Upper lobe of left lung (tissue), 6 donors: ENCODE measurements around the gene RAI14. TPM values are rescaled to one million over a fixed set of nuclear protein-coding genes. Genes with fewer than 3 reads are reported as not detected.

Experiments
- ATAC-seq, 2 donors: fragments of 200-7000 bp; cut with Tn5 transposase; one replicate each; pipeline ENCODE4 v1.9.1; 2022; ENCODE audit warnings: mild to moderate bottlenecking in 2 of 2, moderate library complexity in 2 of 2; ENCODE audit not compliant: low FRiP score in 2 of 2
- DNase-seq, 2 donors: peaks; one replicate each; pipeline ENCODE4 v3.0.0-alpha.2; 2019 to 2020
- H3K27ac ChIP-seq, 4 donors: fragments of 200-600 bp; sonication (generic); one replicate each; pipeline ENCODE4 v1.5.1; 2016 to 2019
- H3K27me3 ChIP-seq, 4 donors: fragments of 200-600 bp; sonication (generic); one replicate each; pipeline ENCODE4 v1.5.1; 2017 to 2019
- H3K36me3 ChIP-seq, 4 donors: fragments of 200-600 bp; sonication (generic); one replicate each; pipeline ENCODE4 v1.5.1; 2016 to 2019
- H3K4me1 ChIP-seq, 4 donors: fragments of 200-600 bp; sonication (generic); one replicate each; pipeline ENCODE4 v1.5.1; 2018 to 2019
- H3K4me3 ChIP-seq, 4 donors: fragments of 200-600 bp; sonication (generic); one replicate each; pipeline ENCODE4 v1.5.1; 2017 to 2019; ENCODE audit warnings: mild to moderate bottlenecking in 2 of 4, moderate library complexity in 1 of 4
- H3K9me3 ChIP-seq, 4 donors: fragments of 200-600 bp; sonication (generic); one replicate each; pipeline ENCODE4 v1.5.1; 2018 to 2019
- CTCF ChIP-seq, 6 experiments: fragments of 450-650 bp in 4 of 6; fragments of 200-600 bp in 2 of 6; sonication (generic) in 2 of 6; IDR thresholded peaks; one replicate each; pipeline ENCODE4 v1.5.1; 2016 to 2019; ENCODE audit warnings: antibody characterized with exemption in 6 of 6
- EP300 ChIP-seq, 4 donors: sonication (generic); formaldehyde crosslinking; IDR thresholded peaks; one replicate each; pipeline ENCODE4 v1.5.1; 2017; ENCODE audit warnings: antibody characterized with exemption in 4 of 4, control low read depth in 2 of 4
- POLR2A ChIP-seq, 4 donors: fragments of 450-650 bp; IDR thresholded peaks; one replicate each; pipeline ENCODE4 v1.5.1; 2016 to 2017; ENCODE audit warnings: antibody characterized with exemption in 4 of 4, mild to moderate bottlenecking in 2 of 4
- POLR2AphosphoS5 ChIP-seq, 2 donors: sonication (generic); formaldehyde crosslinking; IDR thresholded peaks; one replicate each; pipeline ENCODE4 v1.5.1; 2017; ENCODE audit warnings: antibody characterized with exemption in 2 of 2
- WGBS, 2 donors: methylation state at CpG; one replicate each; pipeline ENCODE4 v1.1.5; 2017 to 2018; 5-methylcytosine and 5-hydroxymethylcytosine counted together
- total RNA-seq, 6 donors: library from RNA; depleted of rRNA in 4 of 6; stranded (reverse); fragments of >200 nt in 4 of 6; gene quantifications; one replicate each; pipeline versions ENCODE4 v1.1.0 to v1.2.1, GENCODE V29; 2016 to 2021
- donor health status: DM: no; HTN: no; CAD: no; lungs with moderate emphysema.
- donor health status: DM: no; HTN: yes; CAD: no; lungs with severe emphysema.

Gene RAI14
- total RNA-seq, 6 donors from 2014 or later, result 34.0 to 88.6 (median 67.9) TPM

- peak overlapping the region in 2 of 4 donors; percentile 6 to 26 for H3K27ac ChIP-seq
- H3K4me1 ChIP-seq, result peaks cover 0 to 2% (median 0%) of the 10 kb centered on the region in 4 donors
- DNase-seq, result no peak
- no peaks in the 10 kb centered on the region for H3K9me3 ChIP-seq
- H3K36me3 ChIP-seq, result no peaks in the 10 kb centered on the region
- peak in 1 of 2 donors; percentile 38 for ATAC-seq
- no peaks in the 10 kb centered on the region for H3K27me3 ChIP-seq
- 63 to 77% methylated on average over 5 of the region's 5 CpGs for WGBS, 2 donors
- H3K4me3 ChIP-seq, result no peak overlapping the region
- TF ChIP-seq CTCF (IDR thresholded peaks at IDR 0.05), result no peak
- TF ChIP-seq POLR2AphosphoS5 (IDR thresholded peaks at IDR 0.05), result no peak
- no peak for TF ChIP-seq EP300 (IDR thresholded peaks at IDR 0.05)
- TF ChIP-seq POLR2A (IDR thresholded peaks at IDR 0.05), result no peak
Measured at GRCh38 chr5:34621277-34622097, 34.6 kb upstream of the RAI14 start.

GRCh38 chr5:34622098-34622400, 34.1 kb upstream of the RAI14 start:
- no peak for TF ChIP-seq POLR2AphosphoS5 (IDR thresholded peaks at IDR 0.05)
- no peak for TF ChIP-seq POLR2A (IDR thresholded peaks at IDR 0.05)
- ATAC-seq (no peak), DNase-seq (no peak)
- H3K36me3 ChIP-seq, result no peaks in the 10 kb centered on the region
- H3K27ac ChIP-seq, result peak overlapping the region in 1 of 4 donors; percentile 26
- 50 to 53% methylated on average over 1 of the region's 1 CpG for WGBS, 2 donors
- no peaks in the 10 kb centered on the region for H3K27me3 ChIP-seq
- peaks cover 0 to 2% (median 0%) of the 10 kb centered on the region in 4 donors for H3K4me1 ChIP-seq
- no peaks in the 10 kb centered on the region for H3K9me3 ChIP-seq
- H3K4me3 ChIP-seq, result no peak overlapping the region

- peaks cover 0 to 2% (median 0%) of the 10 kb centered on the region in 4 donors for H3K4me1 ChIP-seq
- H3K27ac ChIP-seq, result no peak overlapping the region
- H3K36me3 ChIP-seq, result no peaks in the 10 kb centered on the region
- no peaks in the 10 kb centered on the region for H3K9me3 ChIP-seq
- ATAC-seq (no peak), DNase-seq (no peak)
- no peak overlapping the region for H3K4me3 ChIP-seq
- no peaks in the 10 kb centered on the region for H3K27me3 ChIP-seq
- 84 to 85% methylated on average over 3 of the region's 3 CpGs for WGBS, 2 donors
- TF ChIP-seq CTCF (IDR thresholded peaks at IDR 0.05) (no peak), POLR2AphosphoS5 (IDR thresholded peaks at IDR 0.05) (no peak), EP300 (IDR thresholded peaks at IDR 0.05) (no peak), POLR2A (IDR thresholded peaks at IDR 0.05) (no peak)
Measured at GRCh38 chr5:34624691-34625090, 31.4 kb upstream of the RAI14 start.

GRCh38 chr5:34625246-34625645, 30.9 kb upstream of the RAI14 start:
- 71 to 73% methylated on average over 1 of the region's 1 CpG for WGBS, 2 donors
- no peaks in the 10 kb centered on the region for H3K27me3 ChIP-seq
- no peak for DNase-seq
- no peak overlapping the region for H3K4me3 ChIP-seq
- no peaks in the 10 kb centered on the region for H3K36me3 ChIP-seq
- TF ChIP-seq POLR2A (IDR thresholded peaks at IDR 0.05) (no peak), EP300 (IDR thresholded peaks at IDR 0.05) (no peak), CTCF (IDR thresholded peaks at IDR 0.05) (no peak), POLR2AphosphoS5 (IDR thresholded peaks at IDR 0.05) (no peak)
- H3K27ac ChIP-seq, result no peak overlapping the region
- no peak for ATAC-seq
- H3K9me3 ChIP-seq, result no peaks in the 10 kb centered on the region
- H3K4me1 ChIP-seq, result peaks cover 0 to 2% (median 0%) of the 10 kb centered on the region in 4 donors

GRCh38 chr5:34626036-34626435, 30.1 kb upstream of the RAI14 start:
- Histone ChIP-seq H3K4me1 (peaks cover 0 to 2% (median 0%) of the 10 kb centered on the region in 4 donors), H3K36me3 (no peaks in the 10 kb centered on the region), H3K27ac (no peak overlapping the region), H3K9me3 (peaks cover 0 to 4% (median 0%) of the 10 kb centered on the region in 4 donors), H3K4me3 (no peak overlapping the region), H3K27me3 (no peaks in the 10 kb centered on the region)
- no peak for TF ChIP-seq POLR2AphosphoS5 (IDR thresholded peaks at IDR 0.05)
- no peak for TF ChIP-seq CTCF (IDR thresholded peaks at IDR 0.05)
- no peak for TF ChIP-seq POLR2A (IDR thresholded peaks at IDR 0.05)
- no peak for TF ChIP-seq EP300 (IDR thresholded peaks at IDR 0.05)
- 59 to 65% methylated on average over 6 of the region's 6 CpGs for WGBS, 2 donors
- ATAC-seq (no peak), DNase-seq (no peak)
